ENCODE results near the gene CCSAP. TPM values are rescaled to one million over a fixed set of nuclear protein-coding genes. Genes with fewer than 3 reads are reported as not detected.

The CCSAP gene
- total RNA-seq, 4 donors from 2014 or later: 0.51 to 14.2 (median 4.3) TPM

DNA sequence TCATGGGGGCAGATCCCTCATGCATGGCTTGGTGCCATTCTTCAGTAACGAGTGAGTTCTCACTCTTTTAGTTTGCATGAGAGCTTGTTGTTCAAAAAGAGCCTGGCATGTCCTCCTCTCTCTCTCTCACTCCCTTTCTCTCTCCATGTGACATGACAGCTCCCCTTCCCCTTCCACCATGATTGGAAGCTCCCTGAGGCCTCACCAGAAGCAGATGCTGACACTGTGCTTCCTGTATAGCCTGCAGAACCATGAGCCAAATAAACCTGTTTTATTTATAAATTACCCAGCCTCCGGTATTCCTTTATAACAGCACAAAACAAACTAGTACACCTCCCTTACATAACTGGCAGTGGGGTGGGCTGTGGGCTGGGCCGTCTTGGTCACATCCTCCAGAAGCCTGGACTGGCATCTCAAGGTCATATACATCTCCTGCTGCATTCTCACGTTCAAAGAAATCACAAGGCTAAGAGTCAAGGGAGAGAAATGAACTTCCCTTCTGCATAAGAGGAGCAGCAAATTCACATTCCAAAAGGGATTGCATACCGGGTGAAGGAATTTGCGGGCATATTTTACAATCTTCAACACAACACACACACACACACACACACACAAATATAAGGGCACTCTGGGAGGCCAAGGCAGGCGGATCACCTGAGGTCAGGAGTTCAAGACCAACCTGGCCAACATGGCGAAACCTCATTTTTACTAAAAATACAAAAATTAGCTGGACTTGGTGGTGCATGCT lies 2.3 kb upstream of the CCSAP start:
- Histone ChIP-seq H3K4me1 (no peaks in the 10 kb centered on the region), H3K27me3 (no peaks in the 10 kb centered on the region), H3K36me3 (no peaks in the 10 kb centered on the region), H3K4me3 (no peak overlapping the region), H3K9me3 (no peaks in the 10 kb centered on the region), H3K27ac (no peak overlapping the region)
- TF ChIP-seq POLR2A (IDR thresholded peaks at IDR 0.05): no peak
- TF ChIP-seq, protein P1, sequence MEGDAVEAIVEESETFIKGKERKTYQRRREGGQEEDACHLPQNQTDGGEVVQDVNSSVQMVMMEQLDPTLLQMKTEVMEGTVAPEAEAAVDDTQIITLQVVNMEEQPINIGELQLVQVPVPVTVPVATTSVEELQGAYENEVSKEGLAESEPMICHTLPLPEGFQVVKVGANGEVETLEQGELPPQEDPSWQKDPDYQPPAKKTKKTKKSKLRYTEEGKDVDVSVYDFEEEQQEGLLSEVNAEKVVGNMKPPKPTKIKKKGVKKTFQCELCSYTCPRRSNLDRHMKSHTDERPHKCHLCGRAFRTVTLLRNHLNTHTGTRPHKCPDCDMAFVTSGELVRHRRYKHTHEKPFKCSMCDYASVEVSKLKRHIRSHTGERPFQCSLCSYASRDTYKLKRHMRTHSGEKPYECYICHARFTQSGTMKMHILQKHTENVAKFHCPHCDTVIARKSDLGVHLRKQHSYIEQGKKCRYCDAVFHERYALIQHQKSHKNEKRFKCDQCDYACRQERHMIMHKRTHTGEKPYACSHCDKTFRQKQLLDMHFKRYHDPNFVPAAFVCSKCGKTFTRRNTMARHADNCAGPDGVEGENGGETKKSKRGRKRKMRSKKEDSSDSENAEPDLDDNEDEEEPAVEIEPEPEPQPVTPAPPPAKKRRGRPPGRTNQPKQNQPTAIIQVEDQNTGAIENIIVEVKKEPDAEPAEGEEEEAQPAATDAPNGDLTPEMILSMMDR (IDR thresholded peaks at IDR 0.05): no peak
- no peak for DNase-seq
- intact Hi-C loops (cut with DNase I; ENCODE audit: low total_unique reads): no loop called here

DNA sequence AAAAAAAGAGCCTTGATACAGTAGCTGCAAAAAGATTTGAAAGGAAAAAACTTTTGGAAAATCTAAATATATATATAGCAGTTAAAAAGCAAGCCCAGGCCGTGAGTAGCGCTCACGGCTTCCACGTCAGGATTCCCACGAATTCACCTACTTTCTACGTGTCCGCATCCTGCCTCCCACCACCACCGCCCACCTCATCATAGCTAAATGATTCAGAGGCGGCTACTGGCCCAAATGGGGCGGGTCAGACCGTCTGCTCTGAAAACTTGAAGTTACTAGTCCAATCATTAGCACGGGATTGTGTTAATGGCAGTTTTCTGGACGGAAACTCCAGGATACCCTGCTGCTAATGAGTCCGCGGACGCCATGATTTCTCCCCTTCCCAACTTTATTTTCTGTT lies 1.3 kb upstream of the CCSAP start:
- DNase-seq: no peak
- Histone ChIP-seq H3K4me1 (no peaks in the 10 kb centered on the region), H3K4me3 (peak overlapping the region in 1 of 2 donors; percentile 92), H3K36me3 (no peaks in the 10 kb centered on the region), H3K9me3 (no peaks in the 10 kb centered on the region), H3K27me3 (no peaks in the 10 kb centered on the region), H3K27ac (peak overlapping the region in 1 of 2 donors; percentile 93)
- intact Hi-C loops (cut with DNase I; ENCODE audit: low total_unique reads): no loop called here
- no peak for TF ChIP-seq POLR2A (IDR thresholded peaks at IDR 0.05)
- TF ChIP-seq, protein P1 (IDR thresholded peaks at IDR 0.05): no peak

DNA sequence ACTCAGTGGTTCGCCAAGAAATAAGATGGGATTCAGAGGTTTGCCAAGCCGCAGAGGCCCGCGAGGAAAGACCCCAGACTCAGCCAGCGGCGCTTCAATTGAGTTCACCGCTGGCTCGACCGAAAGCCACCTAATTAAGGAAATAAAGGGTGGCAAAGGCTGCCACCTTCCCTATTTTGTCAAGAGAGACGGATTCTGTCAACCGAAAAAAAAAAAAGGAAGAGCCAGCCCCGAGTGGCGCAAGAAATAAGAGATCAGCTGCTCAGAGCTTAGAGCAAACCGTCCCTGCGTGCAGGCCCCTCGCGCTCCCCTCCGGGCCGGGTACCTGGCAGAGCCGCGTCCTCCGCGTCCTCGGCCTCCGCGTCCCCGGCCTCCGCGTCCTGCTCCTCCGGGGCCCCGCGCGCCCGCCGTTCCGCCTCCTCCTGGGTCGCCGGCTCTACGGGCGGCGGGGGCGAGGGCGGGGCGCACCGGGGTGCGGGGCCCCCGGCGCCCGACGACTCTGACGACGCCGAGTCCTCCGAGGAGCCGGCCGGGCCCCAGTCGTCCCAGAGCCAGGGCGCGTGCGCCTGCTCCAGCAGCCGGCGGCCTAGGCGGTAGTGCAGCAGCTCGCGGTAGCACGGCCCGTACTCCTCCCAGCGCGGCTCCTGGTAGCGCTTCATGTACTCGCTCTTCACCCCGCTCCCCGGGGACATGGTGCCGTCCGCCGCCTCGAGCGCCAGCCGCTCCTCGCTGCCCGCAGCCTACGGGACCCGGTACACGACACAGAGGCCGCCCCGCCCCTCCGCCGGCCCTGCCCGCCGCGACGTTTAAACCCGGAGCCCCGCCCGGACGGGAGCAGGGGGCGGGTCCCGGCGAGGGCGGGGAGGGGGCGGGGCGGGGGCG lies 832 bp downstream of the CCSAP start:
- intact Hi-C loops (cut with DNase I; ENCODE audit: low total_unique reads): no loop called here
- peak; percentile 73 to 79 for DNase-seq
- H3K9me3 ChIP-seq: no peaks in the 10 kb centered on the region
- peak overlapping the region; percentile 78 to 93 for H3K27ac ChIP-seq
- no peaks in the 10 kb centered on the region for H3K4me1 ChIP-seq
- H3K27me3 ChIP-seq: no peaks in the 10 kb centered on the region
- peak in 1 of 2 donors; percentile 27 for TF ChIP-seq POLR2A (IDR thresholded peaks at IDR 0.05)
- TF ChIP-seq, protein P1 (IDR thresholded peaks at IDR 0.05): no peak
- H3K36me3 ChIP-seq: no peaks in the 10 kb centered on the region
- peak overlapping the region; percentile 50 to 92 for H3K4me3 ChIP-seq

DNA sequence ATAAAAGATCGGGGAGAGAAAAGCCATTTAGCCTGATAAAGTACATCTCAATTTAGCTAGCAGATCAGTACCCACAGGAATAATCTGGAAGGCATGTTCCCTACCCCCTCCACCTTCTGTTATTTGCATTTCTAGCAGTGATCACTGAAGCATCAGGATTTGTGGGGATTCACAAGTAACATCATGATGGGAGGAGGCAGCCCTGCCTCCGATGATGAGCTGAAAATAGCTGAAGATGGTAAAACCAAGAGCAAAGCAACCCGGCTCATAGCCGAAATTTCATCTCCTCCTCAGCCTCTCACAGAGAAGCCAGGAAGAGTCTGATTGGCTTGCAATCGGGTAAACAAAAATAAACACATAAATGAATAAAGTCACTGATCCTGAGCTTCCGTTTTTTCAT lies 2.4 kb downstream of the CCSAP start:
- Histone ChIP-seq H3K27ac (no peak overlapping the region), H3K4me1 (no peaks in the 10 kb centered on the region), H3K4me3 (no peak overlapping the region), H3K36me3 (no peaks in the 10 kb centered on the region), H3K9me3 (no peaks in the 10 kb centered on the region), H3K27me3 (no peaks in the 10 kb centered on the region)
- TF ChIP-seq POLR2A (IDR thresholded peaks at IDR 0.05): no peak
- TF ChIP-seq, protein P1 (IDR thresholded peaks at IDR 0.05): no peak
- DNase-seq: no peak
- intact Hi-C loops (cut with DNase I; ENCODE audit: low total_unique reads): no loop called here

DNA sequence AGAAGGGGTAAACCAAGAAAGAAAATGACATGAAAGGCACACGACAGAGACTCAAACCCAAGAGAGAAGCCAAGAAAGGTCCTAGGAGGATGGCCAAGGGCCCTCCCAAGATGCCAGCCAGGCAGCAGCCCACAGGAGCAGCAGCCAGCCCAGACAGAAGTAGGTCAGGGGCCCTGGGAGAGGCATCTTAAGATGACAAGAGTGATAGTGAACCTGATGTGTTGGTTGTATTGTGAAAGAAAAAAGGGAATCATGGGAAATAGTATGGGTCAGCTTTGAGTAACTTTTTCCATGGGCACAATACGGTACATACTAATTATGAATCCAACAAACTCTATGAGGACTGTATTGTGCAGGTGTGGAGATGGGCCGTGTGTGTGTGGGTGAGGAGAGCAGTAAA lies 3.3 kb downstream of the CCSAP start:
- intact Hi-C loops (cut with DNase I; ENCODE audit: low total_unique reads): no loop called here
- no peaks in the 10 kb centered on the region for H3K9me3 ChIP-seq
- no peak overlapping the region for H3K27ac ChIP-seq
- no peaks in the 10 kb centered on the region for H3K27me3 ChIP-seq
- H3K36me3 ChIP-seq: no peaks in the 10 kb centered on the region
- H3K4me3 ChIP-seq: no peak overlapping the region
- no peaks in the 10 kb centered on the region for H3K4me1 ChIP-seq
- DNase-seq: no peak
- TF ChIP-seq, protein P1 (IDR thresholded peaks at IDR 0.05): no peak
- no peak for TF ChIP-seq POLR2A (IDR thresholded peaks at IDR 0.05)

All from uterus (tissue), 4 donors.